SK-N-MC (cell line): ENCODE data around the gene MYO15B.

Experiments used
- EZH2 ChIP-seq: fragments of 200-600 bp; sonication (generic); IDR thresholded peaks from one replicate; pipeline ENCODE4 v1.6.1; 2017; ENCODE audit warnings: antibody characterized with exemption
- FOXP2 ChIP-seq: optimal IDR thresholded peaks from 2 replicates; pipeline ENCODE3; 2011; ENCODE audit warnings: mild to moderate bottlenecking, moderate library complexity; ENCODE audit not compliant: insufficient read depth; ENCODE audit errors: extremely low read length, control extremely low read depth
- POLR2AphosphoS5 ChIP-seq: IDR thresholded peaks from 2 replicates; pipeline ENCODE4 v1.6.1; 2012; ENCODE audit warnings: mild to moderate bottlenecking, low read depth, low read length, borderline replicate concordance

DNA sequence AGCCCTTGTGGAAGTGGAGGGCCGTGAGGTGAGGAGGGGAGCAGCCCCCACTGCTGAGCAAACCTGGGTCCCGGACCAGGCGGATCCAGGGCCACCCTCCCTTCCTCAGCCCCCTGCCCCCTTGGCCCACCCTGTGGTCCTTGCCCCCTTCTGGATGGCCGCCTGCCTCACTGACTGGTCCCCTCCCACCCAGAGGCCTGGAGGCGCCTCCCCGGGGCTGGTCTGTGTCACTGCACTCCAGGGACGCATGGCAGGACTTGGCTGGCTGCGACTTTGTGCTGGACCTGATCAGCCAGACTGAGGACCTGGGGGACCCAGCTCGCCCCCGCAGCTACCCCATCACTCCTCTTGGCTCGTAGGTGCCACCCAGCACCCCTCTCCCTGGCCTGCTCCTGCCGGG lies 26.4 kb downstream of the MYO15B start:
- TF ChIP-seq POLR2AphosphoS5 (no peak), EZH2 (no peak), FOXP2 (no peak)
